ENCODE measurements around the gene ASPG. TPM values are rescaled to one million over a fixed set of nuclear protein-coding genes. Genes with fewer than 3 reads are reported as not detected.

ASPG gene
- total and polyA plus RNA-seq, 2 donors (not counting 3 experiments of a cell fraction or from before 2014, with no cell fraction given), result not detected

DNA sequence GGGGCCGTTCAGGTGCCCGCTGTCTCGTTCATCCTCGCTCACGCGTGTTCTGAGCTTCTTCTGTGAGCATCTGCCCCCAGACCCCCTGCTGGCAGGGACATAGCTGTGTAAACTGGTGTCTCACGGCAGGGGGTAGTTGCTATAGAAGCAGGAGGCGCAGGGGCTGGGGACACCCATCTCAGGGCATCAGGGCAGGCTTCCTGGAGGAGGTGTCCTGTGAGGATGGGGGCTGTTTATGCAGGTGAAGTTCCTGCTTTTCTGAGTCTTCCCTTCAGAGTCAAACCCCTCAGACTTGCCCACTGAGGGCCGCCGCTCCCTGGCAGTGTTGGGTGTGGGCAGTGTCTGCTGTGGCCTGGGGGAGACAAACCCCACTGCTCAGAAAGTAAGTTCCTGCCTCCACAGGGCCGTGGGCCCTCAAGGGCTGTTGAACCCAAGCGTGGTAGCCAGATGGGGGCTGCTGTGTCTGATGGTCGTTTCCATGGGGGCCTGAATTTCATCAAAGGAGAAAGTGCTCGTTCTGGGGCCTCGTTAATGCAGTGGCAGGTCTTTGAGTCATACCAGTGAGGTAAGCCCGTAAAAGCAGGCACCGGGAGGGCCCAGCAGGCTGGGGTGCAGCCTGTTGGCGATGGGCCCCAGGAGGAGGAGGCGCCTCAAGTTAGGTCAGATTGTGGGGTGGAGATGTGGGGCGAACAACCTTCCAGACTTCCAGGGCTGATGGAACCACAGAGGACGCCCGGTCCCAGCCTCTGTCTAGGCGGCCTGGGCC lies 76.3 kb downstream of the ASPG start:
- DNase-seq (ENCODE audit: low read depth, low spot score), result no peak
- no peaks in the 10 kb centered on the region for H4K20me1 ChIP-seq (replicated peaks; ENCODE audit: control insufficient read depth, extremely low read depth, insufficient read depth, low read length)
- H3K27me3 ChIP-seq (ENCODE audit: control insufficient read depth in 2 of 2, insufficient read depth in 2 of 2, low read length in 2 of 2), result no peaks in the 10 kb centered on the region
- intact Hi-C loops (cut with micrococcal nuclease), result no loop called here
- TF ChIP-seq, protein P1, sequence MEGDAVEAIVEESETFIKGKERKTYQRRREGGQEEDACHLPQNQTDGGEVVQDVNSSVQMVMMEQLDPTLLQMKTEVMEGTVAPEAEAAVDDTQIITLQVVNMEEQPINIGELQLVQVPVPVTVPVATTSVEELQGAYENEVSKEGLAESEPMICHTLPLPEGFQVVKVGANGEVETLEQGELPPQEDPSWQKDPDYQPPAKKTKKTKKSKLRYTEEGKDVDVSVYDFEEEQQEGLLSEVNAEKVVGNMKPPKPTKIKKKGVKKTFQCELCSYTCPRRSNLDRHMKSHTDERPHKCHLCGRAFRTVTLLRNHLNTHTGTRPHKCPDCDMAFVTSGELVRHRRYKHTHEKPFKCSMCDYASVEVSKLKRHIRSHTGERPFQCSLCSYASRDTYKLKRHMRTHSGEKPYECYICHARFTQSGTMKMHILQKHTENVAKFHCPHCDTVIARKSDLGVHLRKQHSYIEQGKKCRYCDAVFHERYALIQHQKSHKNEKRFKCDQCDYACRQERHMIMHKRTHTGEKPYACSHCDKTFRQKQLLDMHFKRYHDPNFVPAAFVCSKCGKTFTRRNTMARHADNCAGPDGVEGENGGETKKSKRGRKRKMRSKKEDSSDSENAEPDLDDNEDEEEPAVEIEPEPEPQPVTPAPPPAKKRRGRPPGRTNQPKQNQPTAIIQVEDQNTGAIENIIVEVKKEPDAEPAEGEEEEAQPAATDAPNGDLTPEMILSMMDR (IDR thresholded peaks at IDR 0.05; ENCODE audit: extremely low read depth in 1 of 2, insufficient read depth in 1 of 2, low read depth in 1 of 2, low read length in 2 of 2), result no peak
- TF ChIP-seq JUN (IDR thresholded peaks at IDR 0.05; ENCODE audit: borderline replicate concordance, insufficient read depth, insufficient read length, low read depth) (no peak), EZH2 (IDR thresholded peaks at IDR 0.05; ENCODE audit: borderline replicate concordance, low read depth, low read length, severe bottlenecking) (no peak), FOS (IDR thresholded peaks at IDR 0.05; ENCODE audit: borderline replicate concordance, insufficient read depth, low read length) (no peak), GATA2 (IDR thresholded peaks at IDR 0.05; ENCODE audit: insufficient read depth, insufficient read length, low read depth, low read length) (no peak), POLR2A (IDR thresholded peaks at IDR 0.05; ENCODE audit: low read depth, low read length) (no peak), POLR2AphosphoS5 (IDR thresholded peaks at IDR 0.05; ENCODE audit: insufficient read depth, low read depth, low read length) (no peak), MYC (IDR thresholded peaks at IDR 0.05; ENCODE audit: low read depth, low read length) (no peak)
- TF ChIP-seq, protein P2, sequence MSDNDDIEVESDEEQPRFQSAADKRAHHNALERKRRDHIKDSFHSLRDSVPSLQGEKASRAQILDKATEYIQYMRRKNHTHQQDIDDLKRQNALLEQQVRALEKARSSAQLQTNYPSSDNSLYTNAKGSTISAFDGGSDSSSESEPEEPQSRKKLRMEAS (IDR thresholded peaks at IDR 0.05; ENCODE audit: insufficient read depth, insufficient read length), result no peak
- no peaks in the 10 kb centered on the region for H3K4me1 ChIP-seq (ENCODE audit: control insufficient read depth, extremely low read depth, insufficient read depth, low read length)
- no peaks in the 10 kb centered on the region for H3K9me1 ChIP-seq (replicated peaks; ENCODE audit: control insufficient read depth, extremely low read depth, insufficient read depth, low read length)
- dilution Hi-C loops (cut with MboI; ENCODE audit: extremely low pct_ligation_motif_present, low sequenced_read_pairs), result no loop called here
- H3K36me3 ChIP-seq (ENCODE audit: control insufficient read depth in 2 of 2, extremely low read depth in 1 of 2, insufficient read depth in 2 of 2, low read length in 2 of 2), result peaks cover 0 to 2% of the 10 kb centered on the region in 2 experiments
- no peak overlapping the region for H2AFZ ChIP-seq (ENCODE audit: low read depth, low read length)
- H3K4me3 ChIP-seq (replicated peaks in 1 of 3; ENCODE audit: insufficient read depth in 1 of 3, low read depth in 1 of 3, low read length in 3 of 3), result no peak overlapping the region
- H3K9ac ChIP-seq (replicated peaks; ENCODE audit: extremely low read depth, insufficient read depth, low read length), result no peak overlapping the region
- H3K9me3 ChIP-seq (replicated peaks; ENCODE audit: control insufficient read depth, insufficient read depth, low read length), result no peaks in the 10 kb centered on the region
- no peak overlapping the region for H3K4me2 ChIP-seq (ENCODE audit: insufficient read depth, low read length)
- FAIRE-seq, result no peak
- BruUV-seq (replicated peaks), result no TSS peak
- no peak overlapping the region for H3K27ac ChIP-seq (ENCODE audit: insufficient read depth, low read depth, low read length)
- no peaks in the 10 kb centered on the region for H3K79me2 ChIP-seq (ENCODE audit: control insufficient read depth, insufficient read depth, low read length)
- ChIA-PET CTCF (no interaction called here), POLR2A (no interaction called here)

Data from endothelial cell of umbilical vein (primary cell).